ENCODE data around the gene OBSCN.

- no peak for TF ChIP-seq CTCF (IDR thresholded peaks at IDR 0.05)
- TF ChIP-seq POLR2A (IDR thresholded peaks at IDR 0.05): no peak
Observed at GRCh38 chr1:228180271-228180958, 27.4 kb upstream of the OBSCN start.

All from prostate gland (tissue), 2 donors.